ENCODE data around the gene CCDC192.

The CCDC192 gene

GRCh38 chr5:127885176-127885575 is 182.0 kb downstream of the CCDC192 start:
- DNase-seq (ENCODE audit: low spot score), result no peak

GRCh38 chr5:127886081-127886480 is 182.9 kb downstream of the CCDC192 start:
- DNase-seq (ENCODE audit: low spot score), result no peak

GRCh38 chr5:127887282-127887681 is 184.1 kb downstream of the CCDC192 start:
- no peak for DNase-seq (ENCODE audit: low spot score)

GRCh38 chr5:127891942-127892341 is 188.8 kb downstream of the CCDC192 start:
- no peak for DNase-seq (ENCODE audit: low spot score)

- DNase-seq (ENCODE audit: low spot score), result no peak
These were observed 189.4 kb downstream of the CCDC192 start for GRCh38 chr5:127892467-127893207.

- no peak for DNase-seq (ENCODE audit: low spot score)
These were observed 190.0 kb downstream of the CCDC192 start for GRCh38 chr5:127893232-127893631.

- no peak for DNase-seq (ENCODE audit: low spot score)
These were observed 191.3 kb downstream of the CCDC192 start for GRCh38 chr5:127894461-127894860.

- DNase-seq (ENCODE audit: low spot score), result no peak
These were observed 195.5 kb downstream of the CCDC192 start for GRCh38 chr5:127898551-127899213.

- no peak for DNase-seq (ENCODE audit: low spot score)
These were observed 196.0 kb downstream of the CCDC192 start for GRCh38 chr5:127899214-127899610.

GRCh38 chr5:127906562-127907204 is 203.5 kb downstream of the CCDC192 start:
- DNase-seq (ENCODE audit: low spot score), result no peak

- no peak for DNase-seq (ENCODE audit: low spot score)
These were observed 204.7 kb downstream of the CCDC192 start for GRCh38 chr5:127907907-127908306.

- DNase-seq (ENCODE audit: low spot score), result no peak
These were observed 205.9 kb downstream of the CCDC192 start for GRCh38 chr5:127909066-127909465.

- DNase-seq (ENCODE audit: low spot score), result no peak
These were observed 206.6 kb downstream of the CCDC192 start for GRCh38 chr5:127909821-127910220.

- DNase-seq (ENCODE audit: low spot score), result no peak
These were observed 207.2 kb downstream of the CCDC192 start for GRCh38 chr5:127910307-127910956.

- no peak for DNase-seq (ENCODE audit: low spot score)
These were observed 208.4 kb downstream of the CCDC192 start for GRCh38 chr5:127911619-127912018.

GRCh38 chr5:127912411-127912810 is 209.2 kb downstream of the CCDC192 start:
- DNase-seq (ENCODE audit: low spot score), result no peak

GRCh38 chr5:127916885-127917573 is 213.8 kb downstream of the CCDC192 start:
- DNase-seq (ENCODE audit: low spot score), result no peak

GRCh38 chr5:127919006-127919796 is 216.0 kb downstream of the CCDC192 start:
- DNase-seq (ENCODE audit: low spot score), result no peak

GRCh38 chr5:127919818-127920217 is 216.6 kb downstream of the CCDC192 start:
- no peak for DNase-seq (ENCODE audit: low spot score)

- no peak for DNase-seq (ENCODE audit: low spot score)
These were observed 217.7 kb downstream of the CCDC192 start for GRCh38 chr5:127920936-127921335.

- DNase-seq (ENCODE audit: low spot score), result no peak
These were observed 219.4 kb downstream of the CCDC192 start for GRCh38 chr5:127922603-127923002.
